IMR-90 (cell line): ENCODE results near the gene KRT82.

Source experiments
- BHLHE40 ChIP-seq: fragments of 150-350 bp; IDR thresholded peaks from 2 replicates; pipeline ENCODE4 v1.6.1; 2016; ENCODE audit warnings: mild to moderate bottlenecking, low read depth, low read length
- CEBPB ChIP-seq: IDR thresholded peaks from 2 replicates; pipeline ENCODE4 v1.6.1; 2012; ENCODE audit warnings: low read depth, low read length, improper control_type of control experiment
- CTCF ChIP-seq: conservative IDR thresholded peaks from 2 replicates; pipeline ENCODE4 v1.5.1; 2012; ENCODE audit warnings: mild to moderate bottlenecking, low read depth, low read length, improper control_type of control experiment
- FOS ChIP-seq: fragments of 150-350 bp; IDR thresholded peaks from 2 replicates; pipeline ENCODE4 v1.6.1; 2016; ENCODE audit warnings: low read depth, low read length
- MAFK ChIP-seq: IDR thresholded peaks from 2 replicates; pipeline ENCODE4 v1.6.1; 2012; ENCODE audit warnings: low read depth, low read length, improper control_type of control experiment
- MXI1 ChIP-seq: IDR thresholded peaks from 2 replicates; pipeline ENCODE4 v1.6.1; 2012; ENCODE audit warnings: low read depth, mild to moderate bottlenecking, low read length, moderate library complexity, borderline replicate concordance
- NFE2L2 ChIP-seq: fragments of 150-350 bp; IDR thresholded peaks from 2 replicates; pipeline ENCODE4 v1.6.1; 2016; ENCODE audit warnings: low read depth, mild to moderate bottlenecking, low read length
- POLR2A ChIP-seq: IDR thresholded peaks from 2 replicates; pipeline ENCODE4 v1.6.1; 2012; ENCODE audit warnings: mild to moderate bottlenecking, low read depth, low read length
- RAD21 ChIP-seq: IDR thresholded peaks from 2 replicates; pipeline ENCODE4 v1.6.1; 2012; ENCODE audit warnings: low read length, improper control_type of control experiment
- RCOR1 ChIP-seq: IDR thresholded peaks from 2 replicates; pipeline ENCODE4 v1.6.1; 2012; ENCODE audit warnings: mild to moderate bottlenecking, low read length, improper control_type of control experiment; ENCODE audit not compliant: insufficient replicate concordance
- RFX5 ChIP-seq: IDR thresholded peaks from 2 replicates; pipeline ENCODE4 v1.8.0; 2012; ENCODE audit warnings: low read depth, mild to moderate bottlenecking, low read length, moderate library complexity
- SMC3 ChIP-seq: fragments of 150-350 bp; IDR thresholded peaks from 2 replicates; pipeline ENCODE4 v1.6.1; 2016; ENCODE audit warnings: low read depth, mild to moderate bottlenecking, antibody characterized with exemption, low read length, moderate library complexity
- TF ChIP-seq, protein P1 (sequence below): fragments of 150-350 bp; IDR thresholded peaks from 2 replicates; pipeline ENCODE4 v1.6.1; 2017; ENCODE audit warnings: mild to moderate bottlenecking, antibody characterized with exemption, low read length, low read depth

DNA sequence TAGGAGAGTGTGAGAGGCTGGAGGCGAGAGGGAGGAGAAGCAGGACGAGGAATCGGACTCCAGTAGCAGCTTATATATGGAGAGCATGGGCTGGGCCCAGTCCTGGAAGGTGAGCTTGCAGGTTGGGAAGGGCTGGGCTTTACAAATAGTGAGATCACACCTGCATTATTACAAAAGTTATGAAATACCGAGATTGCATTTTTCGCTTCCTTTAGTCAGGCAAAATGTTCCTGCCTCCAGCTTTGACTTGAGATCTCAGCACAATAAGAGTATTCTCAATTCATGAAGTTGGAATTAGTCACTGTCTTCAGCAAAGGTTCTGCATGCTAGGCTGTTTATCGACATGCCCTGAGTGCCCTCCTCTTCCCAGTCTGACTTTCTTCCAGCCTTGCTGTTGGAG is 46.0 kb upstream of the KRT82 start, which contains the start of gene KRT6B:
- TF ChIP-seq CTCF (no peak), POLR2A (no peak), MAFK (no peak), RAD21 (no peak), RFX5 (no peak), RCOR1 (no peak), BHLHE40 (no peak), MXI1 (no peak), FOS (no peak), CEBPB (no peak), SMC3 (no peak), NFE2L2 (no peak)
- TF ChIP-seq, protein P1, sequence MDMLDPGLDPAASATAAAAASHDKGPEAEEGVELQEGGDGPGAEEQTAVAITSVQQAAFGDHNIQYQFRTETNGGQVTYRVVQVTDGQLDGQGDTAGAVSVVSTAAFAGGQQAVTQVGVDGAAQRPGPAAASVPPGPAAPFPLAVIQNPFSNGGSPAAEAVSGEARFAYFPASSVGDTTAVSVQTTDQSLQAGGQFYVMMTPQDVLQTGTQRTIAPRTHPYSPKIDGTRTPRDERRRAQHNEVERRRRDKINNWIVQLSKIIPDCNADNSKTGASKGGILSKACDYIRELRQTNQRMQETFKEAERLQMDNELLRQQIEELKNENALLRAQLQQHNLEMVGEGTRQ, result no peak
